H1 (cell line): ENCODE measurements around the gene ZC3H18. TPM values are rescaled to one million over a fixed set of nuclear protein-coding genes. Genes with fewer than 3 reads are reported as not detected.

Experiments used
- CTCF ChIA-PET: fragments of 300-600 bp; sonication (Branson Sonifier 250); formaldehyde crosslinking; loops from one replicate; lab custom pipeline; 2021; ENCODE audit not compliant: partially characterized antibody; lab: Charles Lee
- POLR2A ChIA-PET: fragments of 300-600 bp; sonication (Branson Sonifier 250); formaldehyde crosslinking; loops from one replicate; lab custom pipeline; 2021; ENCODE audit warnings: inconsistent platforms; ENCODE audit not compliant: partially characterized antibody; lab: Charles Lee
- DNase-seq, 2 experiments: peaks; one replicate each; pipeline versions ENCODE4 v3.0.0 to v3.0.0-alpha.2; 2010 to 2022; ENCODE audit warnings: low spot score in 2 of 2, low read depth in 1 of 2, mixed read lengths in 1 of 2
- FAIRE-seq: peaks from 2 replicates; lab custom pipeline; 2011; peaks lifted over from hg19 to GRCh38; lab: Jason Lieb, UNC
- H2AFZ ChIP-seq: 2 replicates; pipeline ENCODE4 v1.8.1; 2012; ENCODE audit warnings: low read length, inconsistent platforms
- H2AK5ac ChIP-seq: 2 replicates; pipeline ENCODE4 v1.6.1; 2013; ENCODE audit warnings: low read depth, low read length
- H2BK120ac ChIP-seq: replicated peaks from 2 replicates; pipeline ENCODE3; 2013; ENCODE audit warnings: low read depth, low read length, inconsistent platforms
- H2BK12ac ChIP-seq: 2 replicates; pipeline ENCODE4 v1.6.1; 2013; ENCODE audit warnings: low read depth, low read length
- H2BK15ac ChIP-seq: 2 replicates; pipeline ENCODE4 v1.6.1; 2013; ENCODE audit warnings: low read length
- H2BK20ac ChIP-seq: 2 replicates; pipeline ENCODE4 v1.6.1; 2013; ENCODE audit warnings: low read length
- H2BK5ac ChIP-seq: 2 replicates; pipeline ENCODE4 v1.6.1; 2013; ENCODE audit warnings: low read depth, low read length
- H3K14ac ChIP-seq: 2 replicates; pipeline ENCODE4 v1.6.1; 2013; ENCODE audit warnings: inconsistent platforms; ENCODE audit not compliant: insufficient read length
- H3K18ac ChIP-seq: 2 replicates; pipeline ENCODE4 v1.6.1; 2013; ENCODE audit warnings: low read length; ENCODE audit errors: extremely low read depth
- H3K23ac ChIP-seq: 2 replicates; pipeline ENCODE4 v1.6.1; 2013; ENCODE audit warnings: inconsistent platforms; ENCODE audit not compliant: insufficient read length
- H3K23me2 ChIP-seq: 2 replicates; pipeline ENCODE4 v1.6.1; 2013; ENCODE audit warnings: low read depth, low read length
- H3K27ac ChIP-seq: 2 replicates; pipeline ENCODE4 v1.6.1; 2011; ENCODE audit warnings: low read depth, low read length, inconsistent platforms
- H3K27me3 ChIP-seq, 4 experiments: replicated peaks in 1 of 4; 1 replicate in 1 of 4; 2 replicates in 3 of 4; pipeline versions ENCODE4 v1.6.1 to v1.8.1; 2011 to 2013; ENCODE audit warnings: low read length in 3 of 4, mild to moderate bottlenecking in 3 of 4, inconsistent platforms in 2 of 4, mixed read lengths in 2 of 4, moderate library complexity in 1 of 4; ENCODE audit not compliant: control insufficient read depth in 3 of 4, insufficient read depth in 3 of 4; ENCODE audit errors: extremely low read depth in 1 of 4
- H3K36me3 ChIP-seq, 4 experiments: 2 replicates each; pipeline versions ENCODE4 v1.6.1 to v1.8.1; 2011 to 2013; ENCODE audit warnings: mild to moderate bottlenecking in 4 of 4, low read length in 3 of 4, moderate library complexity in 2 of 4, control low read depth in 1 of 4, inconsistent platforms in 1 of 4; ENCODE audit not compliant: insufficient read depth in 4 of 4, control insufficient read depth in 2 of 4
- H3K4ac ChIP-seq: replicated peaks from 2 replicates; pipeline ENCODE3; 2013; ENCODE audit warnings: low read length, low read depth, mixed read lengths, inconsistent platforms; ENCODE audit not compliant: insufficient read length
- H3K4me1 ChIP-seq, 4 experiments: replicated peaks in 1 of 4; 1 replicate in 1 of 4; 2 replicates in 3 of 4; pipeline versions ENCODE4 v1.6.1 to v1.8.1; 2011 to 2013; ENCODE audit warnings: low read length in 3 of 4, inconsistent platforms in 2 of 4, mixed read lengths in 1 of 4; ENCODE audit not compliant: insufficient read depth in 4 of 4, control insufficient read depth in 3 of 4
- H3K4me2 ChIP-seq, 2 experiments: 2 replicates each; pipeline versions ENCODE4 v1.6.1 to v1.8.1; 2011 to 2013; ENCODE audit warnings: low read depth in 2 of 2, low read length in 2 of 2, control low read depth in 1 of 2, inconsistent platforms in 1 of 2, mild to moderate bottlenecking in 1 of 2; ENCODE audit not compliant: insufficient read depth in 1 of 2
- H3K4me3 ChIP-seq, 4 experiments: fragments of 200-600, 300-600 bp in 1 of 4; sonication (generic), shearing (Covaris generic), sonication (Bioruptor Twin) in 1 of 4; 2 replicates each; pipeline versions ENCODE4 v1.5.1 to v1.8.1; 2011 to 2016; ENCODE audit warnings: low read length in 4 of 4, low read depth in 3 of 4, control low read depth in 2 of 4, inconsistent platforms in 2 of 4, mild to moderate bottlenecking in 2 of 4, mixed read lengths in 1 of 4, moderate library complexity in 1 of 4; ENCODE audit not compliant: insufficient read depth in 2 of 4; ENCODE audit errors: extremely low read depth in 1 of 4
- H3K56ac ChIP-seq: replicated peaks from 2 replicates; pipeline ENCODE3; 2013; ENCODE audit warnings: low read depth, mild to moderate bottlenecking, mixed read lengths, low read length, inconsistent platforms; ENCODE audit not compliant: insufficient read length
- H3K79me1 ChIP-seq: 2 replicates; pipeline ENCODE4 v1.6.1; 2013; ENCODE audit warnings: low read depth, low read length, control low read depth
- H3K79me2 ChIP-seq, 2 experiments: 2 replicates each; pipeline versions ENCODE4 v1.6.1 to v1.8.1; 2012 to 2013; ENCODE audit warnings: low read length in 2 of 2, mild to moderate bottlenecking in 2 of 2, inconsistent platforms in 1 of 2; ENCODE audit not compliant: insufficient read depth in 2 of 2, control insufficient read depth in 1 of 2
- H3K9ac ChIP-seq, 4 experiments: replicated peaks in 1 of 4; 1 replicate in 1 of 4; 2 replicates in 3 of 4; pipeline versions ENCODE4 v1.6.1 to v1.8.1; 2011 to 2013; ENCODE audit warnings: low read depth in 3 of 4, low read length in 3 of 4, control low read depth in 2 of 4, mild to moderate bottlenecking in 2 of 4, moderate library complexity in 2 of 4, inconsistent platforms in 1 of 4; ENCODE audit errors: extremely low read depth in 1 of 4
- H3K9me3 ChIP-seq, 2 experiments: 2 replicates each; pipeline versions ENCODE4 v1.6.1 to v1.8.1; 2012 to 2013; ENCODE audit warnings: mild to moderate bottlenecking in 2 of 2, moderate library complexity in 2 of 2, control low read depth in 1 of 2, inconsistent platforms in 1 of 2, low read depth in 1 of 2, low read length in 1 of 2, mixed read lengths in 1 of 2; ENCODE audit not compliant: insufficient read depth in 2 of 2
- H4K20me1 ChIP-seq, 2 experiments: replicated peaks in 1 of 2; 2 replicates each; pipeline versions ENCODE3 to v1.8.1; 2011 to 2013; ENCODE audit warnings: inconsistent platforms in 2 of 2, low read length in 2 of 2, mild to moderate bottlenecking in 1 of 2; ENCODE audit not compliant: insufficient read depth in 2 of 2, control insufficient read depth in 1 of 2
- H4K5ac ChIP-seq: 2 replicates; pipeline ENCODE4 v1.6.1; 2013; ENCODE audit warnings: low read length, low read depth, mixed read lengths, inconsistent platforms; ENCODE audit not compliant: insufficient read length
- H4K8ac ChIP-seq: 2 replicates; pipeline ENCODE4 v1.8.0; 2013; ENCODE audit warnings: mild to moderate bottlenecking, moderate library complexity, low read length, inconsistent platforms; ENCODE audit not compliant: insufficient read depth; ENCODE audit errors: extremely low read depth
- H4K91ac ChIP-seq: replicated peaks from 2 replicates; pipeline ENCODE3; 2013; ENCODE audit warnings: low read length, mixed read lengths, inconsistent platforms; ENCODE audit not compliant: insufficient read length
- BACH1 ChIP-seq: IDR thresholded peaks from 2 replicates; pipeline ENCODE4 v1.6.1; 2012; ENCODE audit warnings: low read length, improper control_type of control experiment
- BCL11A ChIP-seq, 2 experiments: IDR thresholded peaks; one replicate each; pipeline ENCODE4 v1.6.1; 2011; ENCODE audit warnings: low read depth in 2 of 2, low read length in 2 of 2, mild to moderate bottlenecking in 2 of 2
- CBX8 ChIP-seq: fragments of 300-800, 300-1000 bp; sonication (generic); IDR thresholded peaks from 2 replicates; pipeline ENCODE4 v1.7.1; 2016; ENCODE audit warnings: low read depth, low read length, borderline replicate concordance
- CHD1 ChIP-seq: IDR thresholded peaks from 2 replicates; pipeline ENCODE4 v1.6.1; 2012; ENCODE audit warnings: low read depth, low read length, improper control_type of control experiment
- CTBP2 ChIP-seq: IDR thresholded peaks from 2 replicates; pipeline ENCODE4 v1.7.0; 2011; ENCODE audit warnings: borderline replicate concordance, mild to moderate bottlenecking, moderate library complexity, mixed read lengths, low read length; ENCODE audit not compliant: insufficient read depth, insufficient read length
- EZH2 ChIP-seq: fragments of 200-600 bp; sonication (generic); IDR thresholded peaks from 2 replicates; pipeline ENCODE4 v1.7.1; 2012; ENCODE audit warnings: low read depth, mild to moderate bottlenecking, moderate library complexity, low read length, inconsistent platforms; ENCODE audit not compliant: severe bottlenecking
- FOSL1 ChIP-seq: IDR thresholded peaks from 2 replicates; pipeline ENCODE4 v1.6.1; 2011; ENCODE audit warnings: mild to moderate bottlenecking, low read depth, low read length, moderate library complexity; ENCODE audit not compliant: insufficient read depth
- JUN ChIP-seq: IDR thresholded peaks from 2 replicates; pipeline ENCODE4 v1.6.1; 2011; ENCODE audit warnings: low read depth, mild to moderate bottlenecking, improper control_type of control experiment, low read length
- MAFK ChIP-seq: IDR thresholded peaks from 2 replicates; pipeline ENCODE4 v1.6.1; 2012; ENCODE audit warnings: low read depth, mild to moderate bottlenecking, improper control_type of control experiment, low read length
- NRF1 ChIP-seq: IDR thresholded peaks from 2 replicates; pipeline ENCODE4 v1.6.1; 2011; ENCODE audit warnings: mild to moderate bottlenecking, low read depth, low read length, improper control_type of control experiment
- PHF8 ChIP-seq: fragments of 200-600 bp; sonication (generic); conservative IDR thresholded peaks from 2 replicates; pipeline ENCODE4 v1.7.1; 2012; ENCODE audit warnings: low read depth, mild to moderate bottlenecking, inconsistent platforms, low read length, moderate library complexity
- POLR2A ChIP-seq, 2 experiments: IDR thresholded peaks; 1 replicate in 1 of 2; 2 replicates in 1 of 2; pipeline ENCODE4 v1.6.1; 2011; ENCODE audit warnings: low read depth in 2 of 2, low read length in 2 of 2, mild to moderate bottlenecking in 2 of 2; ENCODE audit errors: control extremely low read depth in 1 of 2
- SP2 ChIP-seq: IDR thresholded peaks from 2 replicates; pipeline ENCODE4 v1.6.1; 2012; ENCODE audit warnings: mild to moderate bottlenecking, low read length, inconsistent platforms
- SRF ChIP-seq: IDR thresholded peaks from 2 replicates; pipeline ENCODE4 v1.6.1; 2011; ENCODE audit warnings: mild to moderate bottlenecking, low read depth, low read length, moderate library complexity
- WGBS, 2 experiments: shearing (Covaris generic) in 1 of 2; methylation state at CpG; one replicate each; pipeline versions ENCODE4 v1.1.6 to v1.1.7; 2013 to 2015; ENCODE audit warnings: low lambda C conversion rate in 2 of 2, mixed read lengths in 2 of 2, inconsistent platforms in 1 of 2, low coverage in 1 of 2, missing lambda C conversion rate in 1 of 2; ENCODE audit not compliant: insufficient replicate concordance in 2 of 2, insufficient coverage in 1 of 2, insufficient read length in 1 of 2; ENCODE audit errors: extremely low coverage in 1 of 2, missing lambda C conversion rate in 1 of 2; 5-methylcytosine and 5-hydroxymethylcytosine counted together
- polyA plus RNA-seq, 7 experiments: library from polyadenylated mRNA; depleted of rRNA in 3 of 7; stranded (reverse) in 5 of 7; unstranded in 2 of 7; fragments of >200 nt in 5 of 7; fragments of 200-250 nt in 2 of 7; gene quantifications; 1 replicate in 5 of 7; 2 replicates in 1 of 7; 4 replicates in 1 of 7; pipeline versions ENCODE4 v1.2.1 to v1.2.3, GENCODE V29; 2011 to 2013; ENCODE audit warnings: missing spikeins in 2 of 7, mixed read lengths in 2 of 7
- total RNA-seq: library from RNA; stranded (reverse); fragmentation: NEBNext Ultra II Directional; extraction: Animal tissue kit (Norgen Biotek cat#: 25700); gene quantifications from 2 replicates; pipeline ENCODE4 v1.2.1, GENCODE V29; 2021

The ZC3H18 gene
- total and polyA plus RNA-seq, 2 of the 8 experiments (the other 6 are each of a cell fraction or from before 2014, with no cell fraction given): 12.1 to 73.2 TPM

DNA sequence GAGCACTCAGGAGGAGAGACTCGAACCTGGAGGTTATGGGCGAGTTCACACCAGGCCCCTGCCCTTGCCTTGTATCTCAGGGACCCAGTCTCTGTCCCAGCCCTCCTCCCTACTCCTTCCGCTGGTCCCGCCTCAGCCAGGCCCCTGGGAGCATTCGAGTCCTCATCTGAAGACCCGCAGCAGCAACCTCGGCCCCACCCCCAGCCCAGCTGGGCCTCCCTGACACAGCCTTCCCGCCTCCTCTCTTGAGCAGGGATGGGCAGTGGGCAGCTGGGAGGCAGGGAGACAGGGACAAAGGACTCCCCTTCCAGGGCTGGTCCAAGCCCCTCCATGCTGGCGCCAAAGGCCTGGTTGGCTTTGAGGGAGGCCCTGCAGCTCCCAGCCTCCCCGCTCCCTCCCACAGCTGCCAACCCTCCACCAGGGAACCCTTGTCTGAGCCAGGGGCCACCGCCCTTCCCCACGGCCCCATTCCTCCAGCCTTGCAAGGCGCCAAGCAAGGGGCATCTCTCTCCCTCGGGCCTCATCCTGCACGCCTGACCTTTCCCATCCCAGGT is 15.4 kb upstream of the ZC3H18 start:
- Histone ChIP-seq H3K23me2 (no peaks in the 10 kb centered on the region), H3K4me3 (no peak overlapping the region), H3K4me1 (peaks cover 0 to 5% (median 0%) of the 10 kb centered on the region in 4 experiments; a peak in 1 of 7 replicates), H4K5ac (no peak overlapping the region), H2AFZ (no peak overlapping the region), H3K27ac (no peak overlapping the region), H2BK120ac (no peak overlapping the region), H4K91ac (no peak overlapping the region), H3K9ac (no peak overlapping the region), H3K23ac (no peak overlapping the region), H3K14ac (no peak overlapping the region), H2BK15ac (no peak overlapping the region), H3K79me2 (no peaks in the 10 kb centered on the region), H2BK12ac (no peak overlapping the region), H3K79me1 (no peaks in the 10 kb centered on the region), H2BK5ac (no peak overlapping the region), H2AK5ac (no peak overlapping the region), H4K8ac (no peak overlapping the region), H3K36me3 (no peaks in the 10 kb centered on the region), H3K18ac (no peak overlapping the region), H4K20me1 (peaks cover 0 to 1% of the 10 kb centered on the region in 2 experiments), H3K4me2 (no peak overlapping the region), H3K56ac (no peak overlapping the region), H2BK20ac (no peak overlapping the region), H3K9me3 (no peaks in the 10 kb centered on the region), H3K27me3 (peaks cover 0 to 4% (median 1%) of the 10 kb centered on the region in 4 experiments; a peak in 2 of 7 replicates), H3K4ac (peak overlapping the region; percentile 78)
- POLR2A ChIA-PET: no interaction called here
- no peak for FAIRE-seq
- WGBS, 2 experiments: 78% methylated on average over 14 of the region's 15 CpGs; no CpG with 5 or more reads in 1 of the 2 experiments
- CTCF ChIA-PET: interaction anchor here (0.6 to 1.9 kb wide), 7 partner anchors 8 to 759 kb away, joined by 3 to 11 read pairs (median 4); no protein-coding TSS in a partner anchor
- DNase-seq: no peak
- TF ChIP-seq POLR2A (IDR thresholded peaks at IDR 0.05; ENCODE audit: control extremely low read depth in 1 of 2, low read depth in 2 of 2, low read length in 2 of 2) (no peak), BCL11A (IDR thresholded peaks at IDR 0.05; ENCODE audit: low read depth in 2 of 2, low read length in 2 of 2) (no peak), CBX8 (no peak), SRF (no peak), JUN (no peak), PHF8 (no peak), FOSL1 (no peak), SP2 (no peak), NRF1 (no peak), CHD1 (no peak), EZH2 (no peak), MAFK (no peak), CTBP2 (no peak), BACH1 (no peak)
